ENCODE data around the gene ALDH1A3.

ALDH1A3 gene

GRCh38 chr15:100918690-100919480, 39.3 kb downstream of the ALDH1A3 start, which contains the start of gene LRRK1:
Gene LRRK1, plus strand, starts transcription at chr15:100919357. Its CDS starts 5,276 bp downstream, at chr15:100924633.
- no peaks in the 10 kb centered on the region for H3K9me3 ChIP-seq (ENCODE audit: control insufficient read depth, low read length)
- H3K9ac ChIP-seq: no peak within 1 kb of the TSS
- H2AFZ ChIP-seq: peak within 1 kb of the TSS; percentile 50
- no peak for TF ChIP-seq CTCF (IDR thresholded peaks at IDR 0.05)
- no peaks in the 10 kb centered on the region for H3K79me2 ChIP-seq
- H3K4me3 ChIP-seq (ENCODE audit: low read depth, low read length): peak within 1 kb of the TSS; percentile 49
- H3K4me1 ChIP-seq: no peaks in the 10 kb centered on the region
- H3K4me2 ChIP-seq (ENCODE audit: low read length): peak within 1 kb of the TSS; percentile 83
- no peaks in the 10 kb centered on the region for H3K27me3 ChIP-seq (ENCODE audit: control insufficient read depth, insufficient read depth, low read length)
- H3K36me3 ChIP-seq (ENCODE audit: control insufficient read depth, insufficient read depth, low read length): no peaks in the 10 kb centered on the region
- H3K27ac ChIP-seq: no peak within 1 kb of the TSS

- no peaks in the 10 kb centered on the region for H3K27me3 ChIP-seq (ENCODE audit: control insufficient read depth, insufficient read depth, low read length)
Observed at GRCh38 chr15:100919481-100920405, 40.1 kb downstream of the ALDH1A3 start.

GRCh38 chr15:100920516-100921135, 41.0 kb downstream of the ALDH1A3 start:
- Histone ChIP-seq H3K79me2 (no peaks in the 10 kb centered on the region), H3K4me2 (ENCODE audit: low read length) (no peak overlapping the region), H3K4me3 (ENCODE audit: low read depth, low read length) (no peak overlapping the region), H2AFZ (no peak overlapping the region), H3K9me3 (ENCODE audit: control insufficient read depth, low read length) (no peaks in the 10 kb centered on the region), H3K4me1 (no peaks in the 10 kb centered on the region), H3K27me3 (ENCODE audit: control insufficient read depth, insufficient read depth, low read length) (no peaks in the 10 kb centered on the region), H3K36me3 (ENCODE audit: control insufficient read depth, insufficient read depth, low read length) (no peaks in the 10 kb centered on the region), H3K27ac (no peak overlapping the region), H3K9ac (no peak overlapping the region)
- no peak for TF ChIP-seq CTCF (IDR thresholded peaks at IDR 0.05)

More at GRCh38 chr15:100919481-100920405, 40.1 kb downstream of the ALDH1A3 start:
- H3K4me3 ChIP-seq (ENCODE audit: low read depth, low read length): no peak overlapping the region
- H3K79me2 ChIP-seq: no peaks in the 10 kb centered on the region
- H3K27ac ChIP-seq: no peak overlapping the region
- H2AFZ ChIP-seq: no peak overlapping the region
- H3K36me3 ChIP-seq (ENCODE audit: control insufficient read depth, insufficient read depth, low read length): no peaks in the 10 kb centered on the region
- H3K9ac ChIP-seq: no peak overlapping the region
- H3K4me1 ChIP-seq: no peaks in the 10 kb centered on the region
- no peak for TF ChIP-seq CTCF (IDR thresholded peaks at IDR 0.05)
- no peaks in the 10 kb centered on the region for H3K9me3 ChIP-seq (ENCODE audit: control insufficient read depth, low read length)
- peak overlapping the region; percentile 67 for H3K4me2 ChIP-seq (ENCODE audit: low read length)

- Histone ChIP-seq H3K9me3 (ENCODE audit: control insufficient read depth, low read length) (no peaks in the 10 kb centered on the region), H3K79me2 (no peaks in the 10 kb centered on the region), H3K9ac (no peak overlapping the region), H3K27me3 (ENCODE audit: control insufficient read depth, insufficient read depth, low read length) (no peaks in the 10 kb centered on the region), H3K36me3 (ENCODE audit: control insufficient read depth, insufficient read depth, low read length) (no peaks in the 10 kb centered on the region), H3K4me3 (ENCODE audit: low read depth, low read length) (no peak overlapping the region), H3K4me1 (no peaks in the 10 kb centered on the region), H2AFZ (no peak overlapping the region), H3K4me2 (ENCODE audit: low read length) (no peak overlapping the region), H3K27ac (no peak overlapping the region)
- no peak for TF ChIP-seq CTCF (IDR thresholded peaks at IDR 0.05)
Observed at GRCh38 chr15:100922192-100923040, 42.8 kb downstream of the ALDH1A3 start.
